Measurements from ENCODE around the gene TTLL4. TPM values are rescaled to one million over a fixed set of nuclear protein-coding genes. Genes with fewer than 3 reads are reported as not detected.

The TTLL4 gene
- total and polyA plus RNA-seq, 2 donors (not counting 1 experiment from before 2014, with no cell fraction given) = 21.2 to 33.8 TPM

DNA sequence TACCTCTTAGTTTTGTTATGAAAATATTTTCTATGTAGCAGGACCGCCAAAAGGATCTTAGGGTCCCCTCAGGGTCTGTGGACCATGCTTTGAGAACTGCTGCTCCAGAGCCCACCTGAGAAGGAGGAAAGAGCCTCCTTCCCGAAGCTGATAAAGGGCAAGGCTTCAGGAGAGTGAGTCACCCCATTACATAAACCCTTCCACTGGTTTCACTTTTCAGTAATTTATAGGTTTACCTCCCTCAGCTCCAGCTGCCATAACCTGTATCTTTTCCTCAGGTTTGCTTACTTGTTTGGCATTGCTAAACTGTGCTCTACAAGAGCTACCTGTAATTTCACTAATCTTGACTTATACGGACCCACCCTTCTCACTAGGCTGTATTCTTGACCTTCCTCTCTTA lies 6.6 kb downstream of the TTLL4 start:
- Mint-ChIP-seq H3K27ac (no peak overlapping the region), H3K4me1 (peaks cover 10% of the 10 kb centered on the region), H3K4me3 (no peak overlapping the region), H3K27me3 (no peaks in the 10 kb centered on the region), H3K9me3 (ENCODE audit: insufficient read depth) (no peaks in the 10 kb centered on the region)
- Histone ChIP-seq H3K9me3 (ENCODE audit: control extremely low read depth in 1 of 3, control insufficient read depth in 2 of 3, insufficient read depth in 1 of 3, low read length in 2 of 3) (no peaks in the 10 kb centered on the region), H3K27me3 (replicated peaks in 1 of 4; ENCODE audit: control extremely low read depth in 1 of 4, control insufficient read depth in 3 of 4, insufficient read depth in 4 of 4, low read length in 3 of 4) (no peaks in the 10 kb centered on the region), H3K4me2 (replicated peaks; ENCODE audit: low read depth, low read length, poor library complexity, severe bottlenecking) (no peak overlapping the region), H3K36me3 (replicated peaks in 1 of 2; ENCODE audit: control extremely low read depth in 1 of 2, control insufficient read depth in 1 of 2, extremely low read depth in 1 of 2, insufficient read depth in 2 of 2, low read length in 1 of 2) (peaks cover 0 to 3% of the 10 kb centered on the region in 2 experiments), H3K9ac (ENCODE audit: low read length) (no peak overlapping the region), H3K4me1 (ENCODE audit: control insufficient read depth in 2 of 2, insufficient read depth in 2 of 2, low read length in 2 of 2) (peaks cover 6% of the 10 kb centered on the region in 2 donors), H3K4me3 (ENCODE audit: control extremely low read depth in 1 of 5, extremely low read depth in 1 of 5, insufficient read depth in 1 of 5, low read depth in 2 of 5, low read length in 4 of 5) (no peak overlapping the region), H3K27ac (ENCODE audit: low read length in 2 of 2) (no peak overlapping the region), H3K79me2 (ENCODE audit: control insufficient read depth, insufficient read depth, low read length) (peaks cover 74% of the 10 kb centered on the region), H4K20me1 (ENCODE audit: control insufficient read depth, insufficient read depth, low read length, poor library complexity, severe bottlenecking) (no peaks in the 10 kb centered on the region), H2AFZ (ENCODE audit: insufficient read depth, low read depth, low read length, poor library complexity, severe bottlenecking) (no peak overlapping the region)
- POLR2A ChIA-PET = no interaction called here
- CTCF ChIA-PET = no interaction called here
- WGBS (ENCODE audit: insufficient coverage) = no CpG with 5 or more reads among the region's 3 CpGs
- TF ChIP-seq, protein P1, sequence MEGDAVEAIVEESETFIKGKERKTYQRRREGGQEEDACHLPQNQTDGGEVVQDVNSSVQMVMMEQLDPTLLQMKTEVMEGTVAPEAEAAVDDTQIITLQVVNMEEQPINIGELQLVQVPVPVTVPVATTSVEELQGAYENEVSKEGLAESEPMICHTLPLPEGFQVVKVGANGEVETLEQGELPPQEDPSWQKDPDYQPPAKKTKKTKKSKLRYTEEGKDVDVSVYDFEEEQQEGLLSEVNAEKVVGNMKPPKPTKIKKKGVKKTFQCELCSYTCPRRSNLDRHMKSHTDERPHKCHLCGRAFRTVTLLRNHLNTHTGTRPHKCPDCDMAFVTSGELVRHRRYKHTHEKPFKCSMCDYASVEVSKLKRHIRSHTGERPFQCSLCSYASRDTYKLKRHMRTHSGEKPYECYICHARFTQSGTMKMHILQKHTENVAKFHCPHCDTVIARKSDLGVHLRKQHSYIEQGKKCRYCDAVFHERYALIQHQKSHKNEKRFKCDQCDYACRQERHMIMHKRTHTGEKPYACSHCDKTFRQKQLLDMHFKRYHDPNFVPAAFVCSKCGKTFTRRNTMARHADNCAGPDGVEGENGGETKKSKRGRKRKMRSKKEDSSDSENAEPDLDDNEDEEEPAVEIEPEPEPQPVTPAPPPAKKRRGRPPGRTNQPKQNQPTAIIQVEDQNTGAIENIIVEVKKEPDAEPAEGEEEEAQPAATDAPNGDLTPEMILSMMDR (IDR thresholded peaks at IDR 0.05) = no peak
- no peak for TF ChIP-seq EZH2 (IDR thresholded peaks at IDR 0.05; ENCODE audit: borderline replicate concordance, insufficient read depth, low read depth, low read length, poor library complexity, severe bottlenecking)
- DNase-seq (no peak), ATAC-seq (ENCODE audit: low read depth) (no peak)
- intact Hi-C loops (cut with micrococcal nuclease) = loop anchor here (10.0 kb wide), 1 partner anchor 158 kb away; no protein-coding TSS in a partner anchor

DNA sequence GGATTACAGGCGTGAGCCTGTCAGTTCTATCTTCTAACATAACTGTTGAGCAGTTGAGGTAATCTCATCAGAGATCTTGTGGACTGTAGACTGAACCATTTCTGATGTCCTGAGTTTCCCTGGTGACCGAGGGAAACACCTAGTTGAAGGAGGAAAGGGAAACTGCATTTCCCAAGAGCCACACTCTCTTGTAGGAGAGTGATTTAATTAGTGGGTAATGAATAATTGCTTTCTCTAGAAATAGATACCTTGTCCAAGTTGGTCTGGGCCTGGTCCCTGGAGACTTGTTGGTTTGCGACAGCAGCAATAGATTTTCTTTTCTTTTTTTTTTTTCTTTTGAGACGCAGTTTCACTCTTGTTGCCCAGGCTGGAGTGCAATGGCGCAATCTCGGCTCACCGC lies 7.4 kb downstream of the TTLL4 start:
- Histone ChIP-seq H4K20me1 (ENCODE audit: control insufficient read depth, insufficient read depth, low read length, poor library complexity, severe bottlenecking) (no peaks in the 10 kb centered on the region), H3K4me1 (ENCODE audit: control insufficient read depth in 2 of 2, insufficient read depth in 2 of 2, low read length in 2 of 2) (peaks cover 6% of the 10 kb centered on the region in 2 donors), H3K27me3 (replicated peaks in 1 of 4; ENCODE audit: control extremely low read depth in 1 of 4, control insufficient read depth in 3 of 4, insufficient read depth in 4 of 4, low read length in 3 of 4) (no peaks in the 10 kb centered on the region), H3K36me3 (replicated peaks in 1 of 2; ENCODE audit: control extremely low read depth in 1 of 2, control insufficient read depth in 1 of 2, extremely low read depth in 1 of 2, insufficient read depth in 2 of 2, low read length in 1 of 2) (peaks cover 0 to 3% of the 10 kb centered on the region in 2 experiments), H3K4me3 (ENCODE audit: control extremely low read depth in 1 of 5, extremely low read depth in 1 of 5, insufficient read depth in 1 of 5, low read depth in 2 of 5, low read length in 4 of 5) (no peak overlapping the region), H3K9ac (ENCODE audit: low read length) (no peak overlapping the region), H3K79me2 (ENCODE audit: control insufficient read depth, insufficient read depth, low read length) (peaks cover 67% of the 10 kb centered on the region), H2AFZ (ENCODE audit: insufficient read depth, low read depth, low read length, poor library complexity, severe bottlenecking) (no peak overlapping the region), H3K9me3 (ENCODE audit: control extremely low read depth in 1 of 3, control insufficient read depth in 2 of 3, insufficient read depth in 1 of 3, low read length in 2 of 3) (no peaks in the 10 kb centered on the region), H3K4me2 (replicated peaks; ENCODE audit: low read depth, low read length, poor library complexity, severe bottlenecking) (no peak overlapping the region), H3K27ac (ENCODE audit: low read length in 2 of 2) (no peak overlapping the region)
- ATAC-seq (ENCODE audit: low read depth) (no peak), DNase-seq (no peak)
- ChIA-PET CTCF (no interaction called here), POLR2A (no interaction called here)
- H3K4me3 Mint-ChIP-seq = no peak overlapping the region
- intact Hi-C loops (cut with micrococcal nuclease) = loop anchor here (10.0 kb wide), 1 partner anchor 157 kb away; no protein-coding TSS in a partner anchor
- peaks cover 10% of the 10 kb centered on the region for H3K4me1 Mint-ChIP-seq
- no peak overlapping the region for H3K27ac Mint-ChIP-seq
- H3K27me3 Mint-ChIP-seq = no peaks in the 10 kb centered on the region
- no peak for TF ChIP-seq EZH2 (IDR thresholded peaks at IDR 0.05; ENCODE audit: borderline replicate concordance, insufficient read depth, low read depth, low read length, poor library complexity, severe bottlenecking)
- TF ChIP-seq, protein P1 (IDR thresholded peaks at IDR 0.05) = no peak
- H3K9me3 Mint-ChIP-seq (ENCODE audit: insufficient read depth) = no peaks in the 10 kb centered on the region
- WGBS (ENCODE audit: insufficient coverage) = 100% methylated on average over 2 of the region's 7 CpGs
